Stimulated activated CD4-positive, alpha-beta T cell treated with anti-CD3 and anti-CD28 coated beads, Interleukin-4, amount 100 ng/mL, for 24 hours (primary cell): ENCODE measurements around the gene COPS7A.
A peak's percentile ranks its signal among the peaks of the same experiment; 100 is the strongest.

ENCODE experiments used
- DNase-seq: peaks from one replicate; pipeline ENCODE4 v3.0.0-alpha.2; 2020

COPS7A gene, protein sequence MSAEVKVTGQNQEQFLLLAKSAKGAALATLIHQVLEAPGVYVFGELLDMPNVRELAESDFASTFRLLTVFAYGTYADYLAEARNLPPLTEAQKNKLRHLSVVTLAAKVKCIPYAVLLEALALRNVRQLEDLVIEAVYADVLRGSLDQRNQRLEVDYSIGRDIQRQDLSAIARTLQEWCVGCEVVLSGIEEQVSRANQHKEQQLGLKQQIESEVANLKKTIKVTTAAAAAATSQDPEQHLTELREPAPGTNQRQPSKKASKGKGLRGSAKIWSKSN

DNA sequence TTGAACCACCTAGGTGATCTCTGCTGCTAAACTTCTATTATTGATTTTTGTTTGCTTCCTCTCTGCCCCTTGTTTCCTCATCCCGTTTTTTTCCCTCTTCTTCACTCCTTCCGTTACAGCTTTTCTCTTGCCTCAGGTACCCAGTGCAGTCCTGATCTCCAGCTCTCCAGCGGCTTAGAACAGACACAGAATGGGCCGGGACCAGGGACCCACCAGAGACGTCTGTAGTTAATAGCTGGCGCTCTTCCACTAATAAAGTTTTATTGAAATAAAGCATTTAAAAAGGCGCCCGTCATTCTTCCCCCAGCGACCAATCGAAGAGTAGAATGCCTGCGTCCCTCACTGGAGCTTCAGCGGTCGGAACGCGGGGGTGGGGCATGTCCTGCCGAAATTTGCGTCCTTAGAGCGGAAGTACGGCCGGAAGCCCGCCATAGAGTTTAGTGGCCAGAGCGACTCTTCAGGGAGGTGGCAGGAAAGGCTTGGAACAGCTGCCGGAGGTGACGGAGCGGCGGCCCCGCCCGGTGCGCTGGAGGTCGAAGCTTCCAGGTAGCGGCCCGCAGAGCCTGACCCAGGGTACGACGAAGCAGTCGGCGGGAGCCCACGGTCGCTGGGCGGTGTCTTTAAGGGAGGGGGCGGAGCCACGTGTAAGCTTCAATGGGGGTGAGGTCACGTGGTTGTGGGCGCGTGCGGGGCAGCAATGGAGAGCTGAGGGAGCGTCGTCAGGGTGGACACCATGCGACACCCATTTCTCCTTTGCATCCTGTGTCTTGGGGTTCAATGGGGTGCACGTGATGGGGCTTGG lies at the start of gene COPS7A:
Gene COPS7A, plus strand, starts transcription at position 440 of the 802 bp plus-strand sequence. CDS start 611 bp downstream, outside the sequence.
- DNase-seq, result peak; percentile 96

- DNase-seq, result no peak
Measured at GRCh38 chr12:6676962-6677361, 46.9 kb upstream of the COPS7A start.

DNA sequence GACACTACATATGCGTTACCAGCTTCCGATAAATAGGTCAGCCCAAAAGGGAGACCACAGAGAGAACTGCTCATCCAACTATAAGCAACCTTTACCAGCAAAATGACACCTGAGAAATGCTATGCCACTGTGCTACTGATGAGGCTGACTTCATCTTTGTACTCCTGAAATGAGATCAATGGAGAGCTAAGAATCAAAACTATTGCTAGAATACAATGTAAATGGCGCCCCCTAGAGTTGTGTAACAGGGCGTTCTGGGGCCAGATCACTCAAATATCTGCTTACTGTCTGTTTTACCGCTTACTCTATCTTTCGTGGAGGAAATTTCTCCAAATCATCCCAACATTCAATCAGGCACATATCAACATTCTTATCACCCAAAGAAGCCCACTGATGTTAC lies 39.2 kb upstream of the COPS7A start:
- DNase-seq, result peak; percentile 61

DNA sequence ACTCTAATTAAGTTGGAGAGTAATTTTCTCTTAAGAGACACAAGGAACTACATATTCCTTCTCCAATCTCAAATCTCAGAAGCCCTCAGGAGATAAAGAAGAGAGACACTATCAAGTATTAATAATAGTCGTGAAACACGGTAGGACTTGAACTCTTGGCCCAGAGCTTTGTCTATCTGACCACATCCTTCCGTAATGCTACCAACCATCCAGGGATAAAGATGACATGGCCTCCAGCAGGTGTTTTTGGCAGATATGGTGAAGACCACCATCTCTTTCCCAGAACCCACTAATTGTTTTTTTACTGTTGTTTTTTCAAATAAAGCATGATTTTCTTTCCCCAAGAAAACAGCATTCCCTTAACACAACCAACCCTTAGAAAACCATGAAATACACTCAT lies 38.0 kb upstream of the COPS7A start:
- DNase-seq, result no peak

GRCh38 chr12:6688543-6688998 lies 35.3 kb upstream of the COPS7A start:
- peak; percentile 41 for DNase-seq

GRCh38 chr12:6688999-6689882 lies 34.6 kb upstream of the COPS7A start, which contains the start of gene ZNF384:
Gene ZNF384, minus strand, starts transcription at chr12:6689375. Its CDS starts 9,855 bp downstream, at chr12:6679520.
- DNase-seq, result peak; percentile 96

DNA sequence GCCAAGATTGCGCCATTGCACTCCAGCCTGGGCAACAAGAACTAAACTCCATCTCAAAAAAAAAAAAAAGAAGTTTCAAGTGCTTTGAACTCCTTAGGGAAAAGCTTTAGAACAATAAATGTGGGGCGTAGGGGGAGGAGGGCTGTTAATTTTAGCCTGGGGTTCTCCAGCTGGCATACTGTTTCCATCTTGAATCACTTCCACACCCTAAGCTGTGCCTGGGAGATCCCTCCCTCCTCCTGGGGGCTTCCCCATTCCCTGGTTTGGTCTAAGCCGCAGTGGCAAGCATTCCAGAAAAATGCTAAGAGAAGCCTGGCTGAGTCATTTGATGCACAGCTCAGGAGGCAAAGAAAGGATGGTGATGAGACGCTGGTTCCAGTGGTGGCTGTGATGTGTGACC lies 32.4 kb upstream of the COPS7A start:
- DNase-seq, result no peak

DNA sequence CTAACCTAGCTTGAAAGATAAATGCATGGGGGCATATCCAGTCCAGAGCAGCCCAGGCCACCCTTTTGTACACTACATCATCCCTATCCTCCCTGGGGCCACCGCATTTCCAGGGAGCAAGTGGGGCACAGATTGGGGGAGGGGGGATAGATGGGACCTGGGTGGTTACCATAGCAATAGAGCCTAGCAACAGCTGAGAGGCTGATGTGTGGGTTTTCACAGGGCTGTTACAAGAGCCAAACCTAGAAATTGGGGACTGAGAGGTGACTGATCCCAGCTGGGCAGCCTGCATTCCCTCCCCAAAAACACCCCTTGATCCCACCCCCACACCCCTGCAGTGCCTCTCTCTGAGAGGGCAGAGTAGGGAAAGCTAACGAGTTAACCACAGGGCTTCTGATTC lies 31.0 kb upstream of the COPS7A start:
- no peak for DNase-seq

- DNase-seq, result no peak
Measured at GRCh38 chr12:6693832-6694355, 30.0 kb upstream of the COPS7A start.

DNA sequence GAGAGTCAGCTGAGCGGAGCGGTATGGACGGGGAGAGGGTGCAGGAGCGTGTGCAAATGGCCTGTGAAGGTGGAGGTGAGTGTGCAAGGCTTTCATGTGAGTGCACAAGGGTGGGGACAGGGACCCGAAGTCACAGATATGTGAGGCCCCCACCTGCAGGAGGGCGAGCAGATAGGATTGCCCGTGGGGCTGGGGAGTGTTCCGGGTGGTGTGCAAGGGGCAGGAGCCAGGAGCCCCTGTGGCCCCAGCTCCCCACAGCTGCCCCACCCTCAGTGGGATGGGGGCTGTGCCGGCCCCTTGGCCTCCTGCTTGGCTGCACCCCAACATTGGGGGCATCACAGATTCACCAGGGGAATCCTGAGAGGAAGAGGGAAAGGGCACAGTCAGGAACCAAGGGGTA lies 29.1 kb upstream of the COPS7A start:
- DNase-seq, result no peak

DNA sequence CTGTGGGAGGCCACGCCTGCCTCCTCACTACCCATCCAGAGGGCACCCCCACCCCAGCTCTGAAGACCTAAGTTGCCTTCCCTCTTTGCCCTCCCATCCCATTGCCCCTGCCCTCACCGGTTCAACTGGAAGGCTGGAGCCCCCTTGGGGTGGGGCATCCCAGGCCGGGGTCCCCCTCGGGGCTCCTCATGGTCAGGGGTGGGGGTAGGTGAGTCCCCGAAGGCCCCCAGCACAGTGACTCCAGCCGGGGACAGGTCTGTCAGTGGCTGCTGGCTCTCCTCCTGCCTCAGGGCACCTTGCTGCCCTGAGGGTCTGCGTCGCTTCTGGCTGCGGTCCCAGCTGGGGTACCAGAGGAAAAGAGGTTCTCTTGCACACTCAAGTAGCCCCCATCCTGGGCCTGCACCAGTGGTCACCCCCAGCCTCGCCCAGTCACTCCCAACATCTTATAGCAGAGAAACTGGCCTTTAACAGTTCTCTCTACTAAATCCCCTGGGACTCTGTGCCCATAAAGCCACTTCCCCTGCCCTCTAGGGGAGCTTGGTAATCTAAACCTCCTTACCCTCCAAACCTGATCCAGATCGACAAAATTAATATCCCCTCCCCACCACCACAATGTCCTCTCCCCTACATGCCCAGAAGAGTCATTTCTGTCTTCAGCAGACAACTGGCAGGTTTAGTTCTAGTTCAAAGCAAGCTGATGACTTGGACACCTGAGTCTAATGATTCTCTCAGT lies 28.4 kb upstream of the COPS7A start:
- DNase-seq, result no peak

DNA sequence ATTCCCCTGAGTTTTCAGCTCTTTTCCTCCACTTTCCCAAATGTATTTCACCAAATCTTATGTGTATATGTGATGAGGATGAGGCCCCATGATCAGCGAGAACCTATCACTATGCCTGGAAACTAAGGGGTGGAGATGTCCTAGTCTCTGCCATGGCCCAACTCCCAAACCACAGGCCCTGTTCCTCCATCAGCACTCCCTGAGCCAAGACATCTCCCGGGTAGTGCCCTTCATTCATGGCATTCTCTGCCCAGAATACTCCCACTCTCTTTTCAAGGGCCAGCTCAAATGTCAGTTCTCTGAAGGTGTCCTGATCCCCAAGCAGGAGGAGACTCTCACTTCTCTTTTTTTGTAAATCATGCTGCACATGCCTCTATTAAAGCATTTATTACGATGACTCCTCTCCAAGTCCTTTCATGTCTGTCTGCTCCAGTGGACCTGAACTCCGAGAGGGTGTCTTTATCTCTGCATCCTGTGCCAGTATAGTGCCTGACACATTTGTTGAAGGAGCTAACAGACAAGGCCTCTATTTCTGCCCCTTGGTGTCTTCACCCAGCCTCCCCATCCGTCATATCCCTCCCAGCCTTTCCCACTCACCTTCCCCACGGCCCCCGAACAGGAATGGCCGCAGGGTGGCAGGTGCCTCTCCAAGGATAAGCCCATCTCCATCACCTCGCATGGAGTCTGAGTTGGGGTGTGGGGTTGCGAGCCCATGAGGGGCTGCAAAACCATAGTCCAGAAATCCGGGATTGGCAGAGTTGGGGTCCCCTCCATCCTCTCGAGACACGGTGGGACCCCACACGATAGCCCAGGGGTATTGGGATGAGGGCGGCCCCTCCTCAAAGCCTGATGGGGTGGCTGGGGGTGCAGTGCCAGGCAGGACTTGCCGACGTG lies 26.9 kb upstream of the COPS7A start:
- no peak for DNase-seq

- no peak for DNase-seq
Measured at GRCh38 chr12:6697584-6698351, 26.1 kb upstream of the COPS7A start.

DNA sequence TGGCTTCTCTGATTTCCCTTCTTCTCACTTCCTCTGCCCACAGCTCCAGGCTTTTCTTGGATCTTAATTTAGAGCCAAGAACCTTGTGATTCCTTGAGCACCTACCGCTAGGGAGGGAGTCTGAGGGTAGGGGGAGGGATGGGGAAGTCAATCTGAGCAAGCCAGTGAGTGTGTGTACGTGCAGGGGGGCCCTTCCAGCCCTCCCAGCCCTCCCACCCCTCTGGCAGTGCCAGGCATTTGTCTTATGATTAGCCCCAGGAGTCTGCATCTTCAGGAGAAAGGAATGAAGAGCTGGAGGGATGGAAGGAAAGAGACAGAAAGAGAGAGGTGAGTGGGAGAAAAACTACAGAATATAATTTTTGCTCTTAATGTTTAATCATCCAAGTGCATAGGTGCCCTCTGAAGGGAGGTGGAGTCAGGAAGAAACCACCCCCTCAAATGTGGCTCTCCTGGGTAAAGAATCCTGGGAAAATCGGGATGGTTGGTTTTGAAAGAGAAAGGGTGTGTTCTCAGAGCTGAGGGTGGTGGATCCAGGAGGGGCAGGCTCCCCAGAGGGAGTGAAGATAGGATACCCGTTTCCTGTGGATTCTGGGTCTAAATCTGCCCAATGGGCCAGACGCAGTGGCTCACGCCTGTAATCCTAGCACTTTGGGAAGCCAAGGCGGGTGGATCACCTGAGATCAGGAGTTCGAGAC lies 25.3 kb upstream of the COPS7A start:
- no peak for DNase-seq

- DNase-seq, result no peak
Measured at GRCh38 chr12:6699259-6699988, 24.4 kb upstream of the COPS7A start.

DNA sequence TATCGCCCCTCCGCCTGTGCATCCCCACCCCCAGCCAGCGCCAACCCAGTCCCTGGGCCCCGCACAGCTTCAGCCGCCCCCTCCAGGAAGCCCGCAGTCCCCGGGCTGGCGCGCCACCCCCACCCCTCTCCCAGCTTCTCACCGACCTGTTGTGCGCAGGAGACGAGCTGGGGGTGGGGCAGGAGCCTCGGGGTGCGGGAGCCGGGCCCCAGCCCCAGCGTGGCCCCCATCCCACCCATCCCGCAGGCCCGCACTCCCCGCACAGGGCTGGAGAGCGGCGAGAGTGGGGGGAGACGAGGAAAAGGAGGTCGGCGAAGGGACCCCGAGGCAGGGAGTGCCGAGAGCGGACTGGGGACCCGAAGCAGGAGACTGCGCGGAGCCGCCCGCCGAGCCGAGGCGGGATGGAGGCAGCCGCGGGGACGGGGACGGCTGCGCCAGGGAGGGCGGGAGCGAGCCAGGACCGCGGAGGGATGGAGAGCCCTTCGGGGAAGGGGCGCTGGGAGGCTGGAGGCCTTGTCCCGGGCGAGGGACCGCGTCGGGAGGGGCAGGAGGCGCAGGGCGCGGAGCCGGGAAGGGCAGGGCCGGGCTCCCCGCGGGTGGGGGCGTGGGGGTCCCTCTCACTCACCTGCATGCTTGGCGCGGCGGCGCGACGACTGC lies 23.7 kb upstream of the COPS7A start:
- DNase-seq, result no peak

- peak; percentile 47 for DNase-seq
Measured at GRCh38 chr12:6700646-6701051, 23.2 kb upstream of the COPS7A start, which contains the start of gene PIANP. Gene PIANP, minus strand, starts transcription at chr12:6700815. Its CDS starts 2,754 bp downstream, at chr12:6698061.
